Heart left ventricle (tissue), 16 donors: ENCODE results near the gene MST1. TPM values are rescaled to one million over a fixed set of nuclear protein-coding genes. Genes with fewer than 3 reads are reported as not detected.

Experiments
- ATAC-seq, 4 donors: fragments of 200-7000 bp; cut with Tn5 transposase; one replicate each; pipeline ENCODE4 v1.9.1; 2020 to 2022; ENCODE audit warnings: moderate library complexity in 4 of 4, mild to moderate bottlenecking in 3 of 4, moderate number of reproducible peaks in 1 of 4
- DNase-seq, 5 donors: peaks; one replicate each; pipeline ENCODE4 v3.0.0-alpha.2; 2020
- H3K27ac ChIP-seq, 12 donors: fragments of 200-600 bp; sonication (generic) in 4 of 12; one replicate each; pipeline versions ENCODE4 v1.5.0 to v1.8.0; 2016 to 2022; ENCODE audit warnings: mild to moderate bottlenecking in 2 of 12
- H3K27me3 ChIP-seq, 9 donors: fragments of 200-600 bp; sonication (generic) in 2 of 9; one replicate each; pipeline versions ENCODE4 v1.5.1 to v1.8.0; 2016 to 2022; ENCODE audit warnings: mild to moderate bottlenecking in 3 of 9
- H3K36me3 ChIP-seq, 9 donors: fragments of 200-600 bp; sonication (generic) in 2 of 9; one replicate each; pipeline versions ENCODE4 v1.5.0 to v1.8.0; 2018 to 2022; ENCODE audit warnings: mild to moderate bottlenecking in 2 of 9
- H3K4me1 ChIP-seq, 12 donors: fragments of 200-600 bp; sonication (generic) in 4 of 12; one replicate each; pipeline versions ENCODE4 v1.5.0 to v1.8.0; 2016 to 2022; ENCODE audit warnings: mild to moderate bottlenecking in 3 of 12
- H3K4me3 ChIP-seq, 12 donors: fragments of 200-600 bp; sonication (generic) in 4 of 12; one replicate each; pipeline versions ENCODE4 v1.5.0 to v1.8.0; 2017 to 2022; ENCODE audit warnings: mild to moderate bottlenecking in 9 of 12, moderate library complexity in 4 of 12
- H3K9me3 ChIP-seq, 12 donors: fragments of 200-600 bp; sonication (generic) in 4 of 12; one replicate each; pipeline versions ENCODE4 v1.5.0 to v1.8.0; 2016 to 2022; ENCODE audit warnings: mild to moderate bottlenecking in 1 of 12
- POLR2A ChIP-seq, 2 donors: fragments of 450-650 bp; IDR thresholded peaks; one replicate each; pipeline ENCODE4 v1.6.1; 2017; ENCODE audit warnings: antibody characterized with exemption in 2 of 2, mild to moderate bottlenecking in 2 of 2, moderate library complexity in 2 of 2
- WGBS, 4 donors: extraction: QIAGEN DNeasy Blood & Tissue Kit in 2 of 4; methylation state at CpG; one replicate each; pipeline versions ENCODE4 v1.1.5 to v1.1.7; 2013 to 2018; 5-methylcytosine and 5-hydroxymethylcytosine counted together
- intact Hi-C, 10 donors: fragments of 100-400 bp; cut with DNase I; formaldehyde crosslinking; loops; one replicate each; pipeline versions ENCODE4 v1.11.1 to v1.14.2; 2022
- polyA plus RNA-seq, 2 donors: library from polyadenylated mRNA; stranded (reverse); fragments of 200-250 nt; gene quantifications; one replicate each; pipeline ENCODE4 v1.2.3, GENCODE V29; 2013
- total RNA-seq, 9 donors: library from RNA; depleted of rRNA in 2 of 9; stranded (reverse); fragments of >200 nt in 2 of 9; fragmentation: NEBNext Ultra II Directional in 3 of 9; extraction: Animal tissue kit (Norgen Biotek cat#: 25700) in 3 of 9; gene quantifications; one replicate each; pipeline versions ENCODE4 v1.1.0 to v1.2.4, GENCODE V29; 2016 to 2023
- donor health status: ischemic (EF 13 %, LVEDD 7.1; RV severe dilation, severe dysfunction).
- donor health status: healthy with polysubstance abuse.
- donor health status: DM: no; HTN: yes; CAD: no.
- donor health status: DM: no; HTN: no; CAD: no.
- donor health status: ischemic (EF 25% LVEDD 6.9; RV normal size, moderate dysfunction).
- donor health status: ischemic (EF 25% LVEDD 5.7; RV mildly dilated, moderate dysfunction).
- donor health status: healthy.
- donor health status: DM: yes; HTN: yes; CAD: no.
- donor health status: ischemic (EF 35%, LVEDD 5.7; RV mildly dilated, moderate dysfunction).
- donor health status: nonischemic (EF 11% LVEDD 7.7; RV severe dilation, severe dysfunction).
- donor health status: DM: yes; HTN: yes; CAD: no.
- donor health status: PGD.
- donor health status: ischemic (EF 29% LVEDD 5.4; RV normal size, mild dysfunction).
- donor health status: nonischemic (EF 23%, LVEDD 6.1; RV moderate dilation, normal function).

Gene MST1
- total and polyA plus RNA-seq, 11 donors = 1.8 to 29.4 (median 3.2) TPM

DNA sequence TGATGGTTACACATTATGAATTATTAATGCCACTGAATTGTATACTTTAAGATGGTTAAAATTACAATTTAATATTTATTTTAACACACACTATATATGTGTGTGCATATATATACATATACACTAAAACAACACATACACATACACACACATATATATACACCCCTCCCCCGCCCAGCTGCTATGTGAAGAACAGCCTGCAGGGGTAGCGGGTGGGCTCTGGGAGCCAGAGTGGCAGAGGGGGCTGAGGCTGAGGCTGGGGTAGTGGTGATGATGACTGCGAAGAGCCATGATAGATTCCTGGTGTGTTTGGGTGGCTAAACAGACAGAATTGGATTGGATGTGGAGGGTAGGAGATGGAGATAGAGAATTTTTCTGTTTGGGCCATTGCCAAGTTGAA is 54.5 kb downstream of the MST1 start:
- H3K36me3 ChIP-seq = no peaks in the 10 kb centered on the region
- no peak overlapping the region for H3K27ac ChIP-seq
- no peak for TF ChIP-seq POLR2A (IDR thresholded peaks at IDR 0.05)
- ATAC-seq = no peak
- H3K27me3 ChIP-seq = no peaks in the 10 kb centered on the region
- H3K4me3 ChIP-seq = no peak overlapping the region
- peaks cover 0 to 9% (median 0%) of the 10 kb centered on the region in 12 donors for H3K9me3 ChIP-seq
- peaks cover 0 to 12% (median 0%) of the 10 kb centered on the region in 12 donors for H3K4me1 ChIP-seq
- WGBS, 4 donors = 76 to 78% (median 78%) methylated on average over 3 of the region's 3 CpGs
- intact Hi-C loops = no loop called here
- DNase-seq = no peak

Other genes with a start within 250 kb of the MST1 start
- gene DAG1, start 219.2 kb downstream of the MST1 start, total RNA-seq = 100 to 1,000 TPM; 122 to 218 (median 141) TPM
- gene DAG1, start 219.2 kb downstream of the MST1 start, polyA plus RNA-seq = 100 to 1,000 TPM in 1 of 2 donors, 10 to 100 TPM in 1; 39.9 to 124 TPM
- 1 to 10 TPM in 5 of 9 donors, under 1 TPM in 4; 0.12 to 1.6 (median 1.0) TPM for gene BSN, start 135.0 kb downstream of the MST1 start, total RNA-seq
- gene BSN, start 135.0 kb downstream of the MST1 start, polyA plus RNA-seq = under 1 TPM; 0.19 to 0.42 TPM
- 100 to 1,000 TPM in 6 of 9 donors, 10 to 100 TPM in 3; 74.6 to 136 (median 105) TPM for gene APEH, start 15.1 kb downstream of the MST1 start, total RNA-seq
- 10 to 100 TPM; 18.3 to 84.9 TPM for gene APEH, start 15.1 kb downstream of the MST1 start, polyA plus RNA-seq
- 10 to 100 TPM; 44.6 to 61.4 (median 49.5) TPM for gene RNF123, start 83 bp upstream of the MST1 start, total RNA-seq
- gene RNF123, start 83 bp upstream of the MST1 start, polyA plus RNA-seq = 10 to 100 TPM; 27.7 to 28.5 TPM
- gene AMIGO3, start 30.2 kb upstream of the MST1 start, total RNA-seq = 1 to 10 TPM in 1 of 9 donors, under 1 TPM in 2, not detected in 6; 0.14 to 1.4 (median 0.40) TPM
- gene AMIGO3, start 30.2 kb upstream of the MST1 start, polyA plus RNA-seq = under 1 TPM; 0.69 to 0.76 TPM
- 10 to 100 TPM in 8 of 9 donors, 1 to 10 TPM in 1; 9.4 to 21.8 (median 13.7) TPM for gene GMPPB, start 34.5 kb upstream of the MST1 start, total RNA-seq
- 10 to 100 TPM in 1 of 2 donors, 1 to 10 TPM in 1; 7.6 to 53.7 TPM for gene GMPPB, start 34.5 kb upstream of the MST1 start, polyA plus RNA-seq
- gene IP6K1, start 97.1 kb upstream of the MST1 start, total RNA-seq = 10 to 100 TPM; 12.6 to 36.6 (median 20.4) TPM
- 10 to 100 TPM in 1 of 2 donors, 1 to 10 TPM in 1; 8.9 to 29.3 TPM for gene IP6K1, start 97.1 kb upstream of the MST1 start, polyA plus RNA-seq
- not detected for gene CDHR4, start 110.4 kb upstream of the MST1 start, total RNA-seq
- not detected for gene CDHR4, start 110.4 kb upstream of the MST1 start, polyA plus RNA-seq
- 1 to 10 TPM; 1.1 to 5.0 (median 3.3) TPM for gene INKA1, start 113.8 kb upstream of the MST1 start, total RNA-seq
- gene INKA1, start 113.8 kb upstream of the MST1 start, polyA plus RNA-seq = 1 to 10 TPM; 3.0 to 4.2 TPM
- gene UBA7, start 124.5 kb upstream of the MST1 start, total RNA-seq = 10 to 100 TPM; 13.7 to 72.1 (median 22.1) TPM
- 10 to 100 TPM in 1 of 2 donors, 1 to 10 TPM in 1; 8.5 to 22.8 TPM for gene UBA7, start 124.5 kb upstream of the MST1 start, polyA plus RNA-seq
- 1 to 10 TPM in 3 of 9 donors, under 1 TPM in 5, not detected in 1; 0.37 to 6.3 (median 0.99) TPM for gene TRAIP, start 167.1 kb upstream of the MST1 start, total RNA-seq
- gene TRAIP, start 167.1 kb upstream of the MST1 start, polyA plus RNA-seq = 1 to 10 TPM in 1 of 2 donors, under 1 TPM in 1; 0.72 to 1.3 TPM
- gene CAMKV, start 180.4 kb upstream of the MST1 start, total RNA-seq = not detected
- not detected for gene CAMKV, start 180.4 kb upstream of the MST1 start, polyA plus RNA-seq
- 1 to 10 TPM in 8 of 9 donors, under 1 TPM in 1; 0.79 to 8.9 (median 1.8) TPM for gene MST1R, start 214.4 kb upstream of the MST1 start, total RNA-seq
- gene MST1R, start 214.4 kb upstream of the MST1 start, polyA plus RNA-seq = 1 to 10 TPM; 1.0 to 2.5 TPM
- 10 to 100 TPM in 2 of 9 donors, 1 to 10 TPM in 7; 4.8 to 13.0 (median 7.7) TPM for gene MON1A, start 240.3 kb upstream of the MST1 start, total RNA-seq
- 10 to 100 TPM in 1 of 2 donors, 1 to 10 TPM in 1; 5.2 to 16.3 TPM for gene MON1A, start 240.3 kb upstream of the MST1 start, polyA plus RNA-seq